Nucleus accumbens (tissue), 56 donors: ENCODE results near the gene CRYAA.
"Not testable (repeated sequence)": the region's sequence is repeated elsewhere in the genome, so short reads cannot be mapped to it uniquely, and the experiment has no call there.

Experiments
- DNase-seq, 56 donors: peaks; one replicate each; lab custom pipeline; 2025; lab: John Stamatoyannopoulos, UW

Gene CRYAA

GRCh38 chr21:43176621-43177020 lies 7.8 kb downstream of the CRYAA start:
- not testable (repeated sequence) for DNase-seq

- DNase-seq, result not testable (repeated sequence)
Observed at GRCh38 chr21:43177043-43177906, 8.5 kb downstream of the CRYAA start.

GRCh38 chr21:43178175-43178826 lies 9.5 kb downstream of the CRYAA start:
- not testable (repeated sequence) for DNase-seq

- DNase-seq, result not testable (repeated sequence)
Observed at GRCh38 chr21:43181033-43181432, 12.2 kb downstream of the CRYAA start.

GRCh38 chr21:43187268-43187667 lies 18.5 kb downstream of the CRYAA start:
- DNase-seq, result not testable (repeated sequence)

- DNase-seq, result no peak
Observed at GRCh38 chr21:43187715-43188114, 18.9 kb downstream of the CRYAA start.

- DNase-seq, result no peak
Observed at GRCh38 chr21:43188181-43188580, 19.4 kb downstream of the CRYAA start.

GRCh38 chr21:43188592-43189210 lies 19.9 kb downstream of the CRYAA start:
- peak in 50 of 56 donors; percentile 7 to 88 (median 46) for DNase-seq

GRCh38 chr21:43189936-43190335 lies 21.1 kb downstream of the CRYAA start:
- DNase-seq, result no peak

- DNase-seq, result no peak
Observed at GRCh38 chr21:43190544-43190943, 21.7 kb downstream of the CRYAA start.

- DNase-seq, result no peak
Observed at GRCh38 chr21:43190951-43191350, 22.1 kb downstream of the CRYAA start.

- DNase-seq, result no peak
Observed at GRCh38 chr21:43191521-43191920, 22.7 kb downstream of the CRYAA start.

GRCh38 chr21:43191971-43192370 lies 23.2 kb downstream of the CRYAA start:
- DNase-seq, result no peak

GRCh38 chr21:43192501-43193081 lies 23.8 kb downstream of the CRYAA start:
- DNase-seq, result no peak

- DNase-seq, result no peak
Observed at GRCh38 chr21:43193088-43193650, 24.4 kb downstream of the CRYAA start.

GRCh38 chr21:43193651-43194302 lies 25.0 kb downstream of the CRYAA start:
- no peak for DNase-seq

GRCh38 chr21:43194303-43195120 lies 25.7 kb downstream of the CRYAA start:
- no peak for DNase-seq

- DNase-seq, result no peak
Observed at GRCh38 chr21:43195121-43196021, 26.6 kb downstream of the CRYAA start.
